Trophoblast cell (in vitro differentiated cells and primary cell): ENCODE data around the gene FN1.
A peak's percentile ranks its signal among the peaks of the same experiment; 100 is the strongest.

Source experiments
- DNase-seq, 2 donors: peaks; one replicate each; pipeline ENCODE4 v3.0.0-alpha.2; 2016
- H2AFZ ChIP-seq: 2 replicates; pipeline ENCODE4 v1.6.1; 2013; ENCODE audit warnings: low read length, moderate library complexity, mild to moderate bottlenecking; ENCODE audit not compliant: insufficient read depth, poor library complexity
- H2AK5ac ChIP-seq: 2 replicates; pipeline ENCODE4 v1.6.1; 2013; ENCODE audit warnings: mild to moderate bottlenecking, low read length
- H2BK120ac ChIP-seq: 2 replicates; pipeline ENCODE4 v1.6.1; 2013; ENCODE audit warnings: low read length, mild to moderate bottlenecking, moderate library complexity; ENCODE audit not compliant: insufficient read depth, poor library complexity
- H2BK12ac ChIP-seq: 2 replicates; pipeline ENCODE4 v1.6.1; 2013; ENCODE audit warnings: mild to moderate bottlenecking, low read length, moderate library complexity
- H2BK5ac ChIP-seq: 2 replicates; pipeline ENCODE4 v1.6.1; 2013; ENCODE audit warnings: low read length, low read depth, moderate library complexity, mild to moderate bottlenecking; ENCODE audit not compliant: poor library complexity
- H3K14ac ChIP-seq: 2 replicates; pipeline ENCODE4 v1.6.1; 2013; ENCODE audit warnings: mild to moderate bottlenecking, low read length
- H3K18ac ChIP-seq: 2 replicates; pipeline ENCODE4 v1.6.1; 2013; ENCODE audit warnings: mild to moderate bottlenecking, low read length
- H3K23ac ChIP-seq: 2 replicates; pipeline ENCODE4 v1.6.1; 2013; ENCODE audit warnings: low read length
- H3K27ac ChIP-seq: 2 replicates; pipeline ENCODE4 v1.5.1; 2013; ENCODE audit warnings: low read depth, mild to moderate bottlenecking, inconsistent platforms, low read length, moderate library complexity
- H3K27me3 ChIP-seq: 2 replicates; pipeline ENCODE4 v1.6.1; 2013; ENCODE audit warnings: inconsistent platforms, mild to moderate bottlenecking, low read length, moderate library complexity; ENCODE audit not compliant: insufficient read depth
- H3K36me3 ChIP-seq, 2 experiments: 1 replicate in 1 of 2; 2 replicates in 1 of 2; pipeline ENCODE4 v1.6.1; 2013; ENCODE audit warnings: low read length in 2 of 2, mild to moderate bottlenecking in 2 of 2, moderate library complexity in 1 of 2; ENCODE audit not compliant: insufficient read depth in 2 of 2, control insufficient read depth in 1 of 2
- H3K4ac ChIP-seq: 2 replicates; pipeline ENCODE4 v1.6.1; 2013; ENCODE audit warnings: low read depth, mild to moderate bottlenecking, low read length, moderate library complexity
- H3K4me1 ChIP-seq, 2 experiments: 1 replicate in 1 of 2; 2 replicates in 1 of 2; pipeline ENCODE4 v1.6.1; 2013; ENCODE audit warnings: low read length in 2 of 2, mild to moderate bottlenecking in 2 of 2, moderate library complexity in 1 of 2; ENCODE audit not compliant: insufficient read depth in 2 of 2, control insufficient read depth in 1 of 2
- H3K4me2 ChIP-seq: 2 replicates; pipeline ENCODE4 v1.6.1; 2013; ENCODE audit warnings: inconsistent platforms, mild to moderate bottlenecking, low read length, moderate library complexity
- H3K4me3 ChIP-seq: 2 replicates; pipeline ENCODE4 v1.5.1; 2013; ENCODE audit warnings: mild to moderate bottlenecking, low read depth, low read length, inconsistent platforms
- H3K79me1 ChIP-seq: one replicate; pipeline ENCODE4 v1.6.1; 2013; ENCODE audit warnings: low read length
- H3K79me2 ChIP-seq: 2 replicates; pipeline ENCODE4 v1.6.1; 2013; ENCODE audit warnings: low read length, mild to moderate bottlenecking; ENCODE audit not compliant: control insufficient read depth, insufficient read depth, poor library complexity
- H3K9ac ChIP-seq: 2 replicates; pipeline ENCODE4 v1.6.1; 2013; ENCODE audit warnings: mild to moderate bottlenecking, low read length
- H3K9me3 ChIP-seq: 2 replicates; pipeline ENCODE4 v1.6.1; 2013; ENCODE audit warnings: low read depth, mild to moderate bottlenecking, control low read depth, inconsistent platforms, low read length; ENCODE audit not compliant: insufficient read depth
- H4K12ac ChIP-seq: 2 replicates; pipeline ENCODE4 v1.6.1; 2013; ENCODE audit warnings: low read depth, mild to moderate bottlenecking, low read length, moderate library complexity
- H4K8ac ChIP-seq: 2 replicates; pipeline ENCODE4 v1.6.1; 2013; ENCODE audit warnings: low read depth, mild to moderate bottlenecking, low read length, moderate library complexity
- H4K91ac ChIP-seq: one replicate; pipeline ENCODE4 v1.6.1; 2013; ENCODE audit warnings: low read depth, mild to moderate bottlenecking, low read length, moderate library complexity
- WGBS: extraction: QIAGEN DNeasy Blood & Tissue Kit; methylation state at CpG from one replicate; pipeline ENCODE4 v1.1.7; 2013; ENCODE audit warnings: missing lambda C conversion rate; ENCODE audit not compliant: insufficient read length, insufficient coverage; ENCODE audit errors: extremely low coverage; 5-methylcytosine and 5-hydroxymethylcytosine counted together

Gene FN1

DNA sequence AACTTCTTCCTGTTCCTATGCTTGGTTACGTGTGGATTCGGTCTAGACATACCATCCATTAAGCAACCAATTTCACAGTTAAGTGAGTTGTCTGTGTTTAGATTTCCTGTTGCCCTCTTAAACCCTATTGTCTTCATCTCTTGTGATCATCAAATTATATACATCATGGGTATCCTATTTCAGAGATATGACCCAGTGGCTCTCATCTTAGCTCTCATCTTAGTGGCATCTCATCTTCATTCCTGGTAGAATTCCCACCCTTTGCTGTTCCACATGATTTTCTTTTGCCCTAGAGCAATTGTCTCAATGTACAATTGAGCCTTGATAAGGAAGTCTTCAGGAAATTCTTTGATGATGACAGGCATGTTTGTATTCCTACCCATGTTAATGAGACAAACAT lies 29.4 kb upstream of the FN1 start:
- Histone ChIP-seq H4K8ac (no peak overlapping the region), H2BK5ac (no peak overlapping the region), H3K4ac (no peak overlapping the region), H3K4me1 (peaks cover 4 to 5% of the 10 kb centered on the region in 2 experiments), H3K79me1 (peaks cover 24% of the 10 kb centered on the region), H3K14ac (no peak overlapping the region), H3K9ac (no peak overlapping the region), H2BK120ac (no peak overlapping the region), H2AK5ac (no peak overlapping the region), H2BK12ac (no peak overlapping the region), H4K12ac (no peak overlapping the region), H3K27ac (peak overlapping the region; percentile 58), H3K23ac (no peak overlapping the region), H3K36me3 (no peaks in the 10 kb centered on the region), H3K4me2 (no peak overlapping the region), H3K18ac (no peak overlapping the region), H2AFZ (no peak overlapping the region), H4K91ac (no peak overlapping the region), H3K79me2 (no peaks in the 10 kb centered on the region), H3K4me3 (no peak overlapping the region), H3K9me3 (no peaks in the 10 kb centered on the region), H3K27me3 (no peaks in the 10 kb centered on the region)
- peak; percentile 63 to 96 for DNase-seq
- WGBS, result no CpG with 5 or more reads among the region's 2 CpGs

DNA sequence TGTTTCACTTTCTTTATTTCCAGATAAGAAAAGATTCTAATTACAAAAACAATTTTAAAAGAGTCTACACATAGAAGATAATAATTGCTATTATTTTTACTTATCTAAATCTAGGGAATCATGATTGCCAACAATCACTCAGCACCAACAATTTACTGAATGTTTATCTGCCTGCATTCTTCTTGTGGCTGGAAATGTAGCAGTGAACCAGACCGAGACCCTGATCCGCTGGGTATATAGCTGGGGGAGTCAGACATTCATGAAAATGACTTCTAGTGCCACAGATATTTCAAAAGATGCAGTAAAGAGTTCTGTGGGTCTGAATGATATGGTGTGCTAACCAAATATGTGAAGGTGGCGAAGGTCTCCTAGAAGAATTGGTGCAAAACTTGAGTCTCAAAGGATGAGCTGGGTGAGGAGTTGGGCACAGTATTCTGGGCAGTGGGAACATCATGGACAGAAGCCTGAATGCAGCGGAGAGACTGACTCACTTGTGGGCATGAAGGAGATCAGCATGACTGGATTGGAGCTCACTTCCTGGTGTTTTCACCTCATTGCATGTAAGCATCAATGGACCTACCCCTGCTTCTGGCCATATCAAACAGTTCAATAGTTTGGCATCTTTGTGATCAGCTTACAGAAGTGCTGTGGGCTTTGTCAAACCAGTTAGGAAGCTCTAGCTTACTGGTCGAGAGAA lies 26.1 kb upstream of the FN1 start:
- peak overlapping the region; percentile 80 for H2BK12ac ChIP-seq
- no peak overlapping the region for H3K23ac ChIP-seq
- H3K18ac ChIP-seq, result no peak overlapping the region
- peak overlapping the region; percentile 79 for H2BK120ac ChIP-seq
- no peaks in the 10 kb centered on the region for H3K36me3 ChIP-seq
- H3K9me3 ChIP-seq, result no peaks in the 10 kb centered on the region
- H3K27ac ChIP-seq, result no peak overlapping the region
- no peak overlapping the region for H4K8ac ChIP-seq
- no CpG with 5 or more reads among the region's 5 CpGs for WGBS
- no peak overlapping the region for H3K4ac ChIP-seq
- H3K4me3 ChIP-seq, result no peak overlapping the region
- no peak overlapping the region for H2AFZ ChIP-seq
- peaks cover 4 to 8% of the 10 kb centered on the region in 2 experiments for H3K4me1 ChIP-seq
- peak overlapping the region; percentile 53 for H2BK5ac ChIP-seq
- H3K9ac ChIP-seq, result no peak overlapping the region
- DNase-seq, result no peak
- no peaks in the 10 kb centered on the region for H3K27me3 ChIP-seq
- H4K12ac ChIP-seq, result no peak overlapping the region
- no peak overlapping the region for H3K4me2 ChIP-seq
- H2AK5ac ChIP-seq, result peak overlapping the region; percentile 71
- H3K14ac ChIP-seq, result peak overlapping the region; percentile 38
- H3K79me1 ChIP-seq, result peaks cover 36% of the 10 kb centered on the region
- no peaks in the 10 kb centered on the region for H3K79me2 ChIP-seq
- peak overlapping the region; percentile 47 for H4K91ac ChIP-seq

DNA sequence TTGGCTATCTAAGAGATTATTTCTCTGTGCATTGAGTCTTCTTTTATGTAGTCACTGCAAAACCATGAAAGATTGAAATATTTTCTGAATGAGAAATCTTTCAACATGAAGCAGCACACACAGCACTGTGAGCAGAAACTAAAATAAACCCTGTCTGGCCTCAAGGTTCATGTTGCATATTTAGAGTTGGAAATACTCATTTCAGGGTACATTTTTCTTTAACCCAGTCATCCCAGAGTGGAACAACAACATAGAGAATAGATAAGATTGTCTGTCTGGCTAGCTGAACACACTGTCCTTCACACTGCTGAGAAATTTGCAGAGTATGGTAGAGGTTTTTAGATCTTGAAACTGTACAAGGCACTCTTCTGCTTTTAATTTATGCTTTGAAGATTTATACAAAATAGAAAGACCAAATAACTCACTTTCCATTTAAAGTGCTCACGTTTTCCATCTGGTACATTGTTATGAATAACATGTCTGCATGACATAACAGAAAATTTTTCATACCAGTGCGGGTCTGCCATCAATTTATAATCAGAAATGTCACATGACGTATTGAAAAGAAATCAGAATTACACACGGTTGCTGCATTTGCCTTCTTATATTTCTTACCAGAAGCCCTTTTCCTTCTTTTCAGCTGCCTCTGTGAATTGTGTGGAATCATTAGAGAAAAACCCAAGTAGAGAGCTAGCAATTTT lies 25.0 kb upstream of the FN1 start:
- Histone ChIP-seq H3K9me3 (no peaks in the 10 kb centered on the region), H2AK5ac (no peak overlapping the region), H3K4me3 (no peak overlapping the region), H3K23ac (no peak overlapping the region), H4K8ac (no peak overlapping the region), H3K9ac (no peak overlapping the region), H3K4me1 (peaks cover 4 to 6% of the 10 kb centered on the region in 2 experiments), H4K91ac (no peak overlapping the region), H2AFZ (no peak overlapping the region), H2BK120ac (no peak overlapping the region), H3K4ac (no peak overlapping the region), H2BK5ac (no peak overlapping the region), H3K36me3 (no peaks in the 10 kb centered on the region), H3K27me3 (no peaks in the 10 kb centered on the region), H2BK12ac (no peak overlapping the region), H3K4me2 (no peak overlapping the region), H3K18ac (no peak overlapping the region), H3K27ac (peak overlapping the region; percentile 94), H3K79me2 (no peaks in the 10 kb centered on the region), H3K79me1 (peaks cover 32% of the 10 kb centered on the region), H3K14ac (no peak overlapping the region), H4K12ac (no peak overlapping the region)
- DNase-seq, result peak; percentile 66 to 92
- WGBS, result no CpG with 5 or more reads among the region's 4 CpGs

DNA sequence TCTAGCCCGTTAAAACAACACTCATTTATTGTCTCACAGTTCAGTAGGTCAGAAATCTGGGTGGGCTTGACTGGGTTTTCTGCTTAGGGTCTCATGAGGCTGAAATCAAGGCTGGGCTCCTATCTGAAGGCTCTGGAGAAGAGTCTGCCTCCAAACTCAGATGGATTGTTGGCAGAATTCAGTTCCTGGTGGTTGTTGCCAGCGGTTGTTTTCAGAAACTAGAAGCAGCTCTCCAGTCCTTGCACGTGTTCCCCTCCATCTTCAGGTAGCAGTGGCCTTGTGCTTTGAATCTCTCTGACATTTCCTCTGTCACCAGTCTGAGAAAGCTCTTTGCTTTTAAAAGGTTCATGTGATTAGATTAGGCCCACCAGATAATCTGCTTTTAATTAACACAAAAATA lies 20.1 kb upstream of the FN1 start:
- no CpG with 5 or more reads among the region's 3 CpGs for WGBS

More for the DNA sequence above, 20.1 kb upstream of the FN1 start:
- H3K36me3 ChIP-seq, result no peaks in the 10 kb centered on the region
- peak overlapping the region; percentile 10 for H2AK5ac ChIP-seq
- H3K79me1 ChIP-seq, result peaks cover 25% of the 10 kb centered on the region
- peak overlapping the region; percentile 64 for H3K14ac ChIP-seq
- peak overlapping the region; percentile 95 for H4K91ac ChIP-seq
- no peak overlapping the region for H4K12ac ChIP-seq
- H3K9ac ChIP-seq, result no peak overlapping the region
- no peaks in the 10 kb centered on the region for H3K9me3 ChIP-seq
- no peaks in the 10 kb centered on the region for H3K79me2 ChIP-seq
- H3K4me3 ChIP-seq, result no peak overlapping the region
- peak overlapping the region; percentile 87 for H2BK120ac ChIP-seq
- H2BK5ac ChIP-seq, result peak overlapping the region; percentile 60
- no peak for DNase-seq
- H3K27ac ChIP-seq, result no peak overlapping the region
- peak overlapping the region; percentile 99 for H2BK12ac ChIP-seq
- H3K23ac ChIP-seq, result no peak overlapping the region
- peak overlapping the region; percentile 19 for H3K4ac ChIP-seq
- no peak overlapping the region for H2AFZ ChIP-seq
- peaks cover 0 to 7% of the 10 kb centered on the region in 2 experiments for H3K4me1 ChIP-seq
- no peaks in the 10 kb centered on the region for H3K27me3 ChIP-seq
- peak overlapping the region; percentile 69 for H4K8ac ChIP-seq
- H3K4me2 ChIP-seq, result no peak overlapping the region
- peak overlapping the region; percentile 3 for H3K18ac ChIP-seq
